Transverse colon (tissue), 4 donors: Measurements from ENCODE around the gene ELF2.

Experiments
- EP300 ChIP-seq: sonication (generic); formaldehyde crosslinking; IDR thresholded peaks from one replicate; pipeline ENCODE4 v1.6.1; 2017; ENCODE audit warnings: antibody characterized with exemption, low read depth
- POLR2A ChIP-seq: fragments of 450-650 bp; IDR thresholded peaks from one replicate; pipeline ENCODE4 v1.6.1; 2016; ENCODE audit warnings: antibody characterized with exemption, mild to moderate bottlenecking, moderate library complexity
- POLR2AphosphoS5 ChIP-seq, 3 donors: sonication (generic); formaldehyde crosslinking; IDR thresholded peaks; one replicate each; pipeline ENCODE4 v1.6.1; 2016; ENCODE audit warnings: antibody characterized with exemption in 3 of 3
- TF ChIP-seq, protein P1 (sequence below), 5 experiments: fragments of 200-600 bp in 3 of 5; fragments of 450-650 bp in 2 of 5; sonication (generic) in 3 of 5; IDR thresholded peaks; 1 replicate in 2 of 5; 2 replicates in 3 of 5; pipeline ENCODE4 v1.5.1; 2016 to 2017; ENCODE audit warnings: antibody characterized with exemption in 5 of 5, inconsistent platforms in 3 of 5, mild to moderate bottlenecking in 2 of 5, moderate library complexity in 1 of 5

DNA sequence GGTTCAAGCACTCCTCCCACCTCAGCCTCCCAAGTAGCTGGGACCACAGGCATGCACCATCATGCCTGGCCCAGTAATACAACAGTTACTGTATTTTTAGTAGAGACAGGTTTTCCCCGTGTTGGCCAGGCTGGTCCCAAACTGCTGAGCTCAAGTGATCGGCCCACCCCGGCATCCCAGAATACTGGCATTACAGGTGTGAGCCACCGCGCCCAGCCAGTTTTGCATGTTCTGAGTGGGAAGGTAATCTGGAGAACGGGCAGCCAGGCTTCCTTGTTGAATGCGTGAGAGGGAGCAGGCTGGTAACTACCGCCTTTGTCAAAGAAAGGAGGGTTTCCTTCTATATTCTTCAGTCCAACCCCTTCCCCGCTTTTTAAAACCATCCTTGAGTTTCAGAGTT is 152.3 kb downstream of the ELF2 start:
- TF ChIP-seq, protein P1, sequence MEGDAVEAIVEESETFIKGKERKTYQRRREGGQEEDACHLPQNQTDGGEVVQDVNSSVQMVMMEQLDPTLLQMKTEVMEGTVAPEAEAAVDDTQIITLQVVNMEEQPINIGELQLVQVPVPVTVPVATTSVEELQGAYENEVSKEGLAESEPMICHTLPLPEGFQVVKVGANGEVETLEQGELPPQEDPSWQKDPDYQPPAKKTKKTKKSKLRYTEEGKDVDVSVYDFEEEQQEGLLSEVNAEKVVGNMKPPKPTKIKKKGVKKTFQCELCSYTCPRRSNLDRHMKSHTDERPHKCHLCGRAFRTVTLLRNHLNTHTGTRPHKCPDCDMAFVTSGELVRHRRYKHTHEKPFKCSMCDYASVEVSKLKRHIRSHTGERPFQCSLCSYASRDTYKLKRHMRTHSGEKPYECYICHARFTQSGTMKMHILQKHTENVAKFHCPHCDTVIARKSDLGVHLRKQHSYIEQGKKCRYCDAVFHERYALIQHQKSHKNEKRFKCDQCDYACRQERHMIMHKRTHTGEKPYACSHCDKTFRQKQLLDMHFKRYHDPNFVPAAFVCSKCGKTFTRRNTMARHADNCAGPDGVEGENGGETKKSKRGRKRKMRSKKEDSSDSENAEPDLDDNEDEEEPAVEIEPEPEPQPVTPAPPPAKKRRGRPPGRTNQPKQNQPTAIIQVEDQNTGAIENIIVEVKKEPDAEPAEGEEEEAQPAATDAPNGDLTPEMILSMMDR (IDR thresholded peaks at IDR 0.05) = no peak
- TF ChIP-seq EP300 (no peak), POLR2A (no peak), POLR2AphosphoS5 (IDR thresholded peaks at IDR 0.05) (no peak)
